Breast epithelium (tissue), 4 donors: ENCODE measurements around the gene HOXB1. TPM values are rescaled to one million over a fixed set of nuclear protein-coding genes. Genes with fewer than 3 reads are reported as not detected.

ENCODE experiments used
- DNase-seq, 2 donors: peaks; one replicate each; pipeline ENCODE4 v3.0.0-alpha.2; 2019; ENCODE audit warnings: low spot score in 2 of 2
- H3K27ac ChIP-seq, 2 donors: fragments of 200-600 bp; sonication (generic) in 1 of 2; one replicate each; pipeline ENCODE4 v1.5.1; 2016 to 2019; ENCODE audit warnings: mild to moderate bottlenecking in 1 of 2
- H3K27me3 ChIP-seq, 2 donors: fragments of 200-600 bp; sonication (generic) in 1 of 2; one replicate each; pipeline versions ENCODE4 v1.5.1 to v1.6.0; 2017 to 2019; ENCODE audit warnings: control low read depth in 1 of 2, mild to moderate bottlenecking in 1 of 2
- H3K36me3 ChIP-seq: fragments of 200-600 bp; one replicate; pipeline ENCODE4 v1.5.1; 2019
- H3K4me1 ChIP-seq, 2 donors: fragments of 200-600 bp; sonication (generic); one replicate each; pipeline ENCODE4 v1.5.1; 2016 to 2019; ENCODE audit warnings: control low read depth in 1 of 2
- H3K4me3 ChIP-seq, 3 donors: fragments of 200-600 bp; sonication (generic); 1 replicate in 2 of 3; 2 replicates in 1 of 3; pipeline ENCODE4 v1.5.1; 2016 to 2019; ENCODE audit warnings: mild to moderate bottlenecking in 3 of 3, moderate library complexity in 2 of 3
- H3K9me3 ChIP-seq, 2 donors: fragments of 200-600 bp; sonication (generic) in 1 of 2; one replicate each; pipeline ENCODE4 v1.5.1; 2016 to 2019; ENCODE audit warnings: control low read depth in 1 of 2
- CTCF ChIP-seq, 3 donors: fragments of 450-650 bp; IDR thresholded peaks; one replicate each; pipeline ENCODE4 v1.5.1; 2016 to 2017; ENCODE audit warnings: antibody characterized with exemption in 3 of 3, mild to moderate bottlenecking in 3 of 3, moderate library complexity in 3 of 3
- POLR2A ChIP-seq: fragments of 450-650 bp; IDR thresholded peaks from one replicate; pipeline ENCODE4 v1.6.1; 2016; ENCODE audit warnings: antibody characterized with exemption, mild to moderate bottlenecking, moderate library complexity
- POLR2AphosphoS5 ChIP-seq, 3 donors: sonication (generic); formaldehyde crosslinking; IDR thresholded peaks; one replicate each; pipeline ENCODE4 v1.6.1; 2017; ENCODE audit warnings: antibody characterized with exemption in 3 of 3
- intact Hi-C: fragments of 100-400 bp; cut with DNase I; formaldehyde crosslinking; loops from one replicate; pipeline ENCODE4 v1.15.1; 2023; ENCODE audit warnings: low total_unique reads
- total RNA-seq, 3 donors: library from RNA; depleted of rRNA; stranded (reverse); fragments of >200 nt; gene quantifications; one replicate each; pipeline ENCODE4 v1.1.0, GENCODE V29; 2016

The HOXB1 gene
- total RNA-seq, 3 donors from 2014 or later = not detected

- TF ChIP-seq POLR2A = no peak
- peak overlapping the region; percentile 28 to 71 for H3K27ac ChIP-seq
- DNase-seq = no peak
- H3K27me3 ChIP-seq = peaks cover 0 to 45% of the 10 kb centered on the region in 2 donors
- peaks cover 0 to 7% of the 10 kb centered on the region in 2 donors for H3K4me1 ChIP-seq
- peak overlapping the region in 2 of 3 donors; percentile 57 to 81 for H3K4me3 ChIP-seq
- intact Hi-C loops = loop anchor here (5.0 kb wide), 1 partner anchor 33 kb away; no protein-coding TSS in a partner anchor
- no peaks in the 10 kb centered on the region for H3K36me3 ChIP-seq
- no peaks in the 10 kb centered on the region for H3K9me3 ChIP-seq
Measured at GRCh38 chr17:48575066-48575582, 44.3 kb upstream of the HOXB1 start.

- Histone ChIP-seq H3K4me1 (peaks cover 0 to 7% of the 10 kb centered on the region in 2 donors), H3K27me3 (peaks cover 0 to 41% of the 10 kb centered on the region in 2 donors), H3K4me3 (peak overlapping the region in 2 of 3 donors; percentile 9 to 17), H3K9me3 (no peaks in the 10 kb centered on the region), H3K36me3 (no peaks in the 10 kb centered on the region), H3K27ac (peak overlapping the region; percentile 21 to 71)
- intact Hi-C loops = loop anchor here (5.0 kb wide), 1 partner anchor 32 kb away; no protein-coding TSS in a partner anchor
- TF ChIP-seq CTCF (IDR thresholded peaks at IDR 0.05) = no peak
- no peak for TF ChIP-seq POLR2AphosphoS5 (IDR thresholded peaks at IDR 0.05)
- TF ChIP-seq POLR2A = no peak
- DNase-seq = no peak
Measured at GRCh38 chr17:48574505-48575065, 43.8 kb upstream of the HOXB1 start.

- intact Hi-C loops = no loop called here
- no peaks in the 10 kb centered on the region for H3K9me3 ChIP-seq
- peak overlapping the region; percentile 34 to 76 for H3K27ac ChIP-seq
- H3K4me1 ChIP-seq = peaks cover 0 to 7% of the 10 kb centered on the region in 2 donors
- TF ChIP-seq POLR2A = no peak
- no peak for TF ChIP-seq CTCF (IDR thresholded peaks at IDR 0.05)
- peak overlapping the region in 1 of 3 donors; percentile 9 for H3K4me3 ChIP-seq
- peaks cover 0 to 19% of the 10 kb centered on the region in 2 donors for H3K27me3 ChIP-seq
- H3K36me3 ChIP-seq = no peaks in the 10 kb centered on the region
- DNase-seq = no peak
Measured at GRCh38 chr17:48571826-48572417, 41.1 kb upstream of the HOXB1 start.

GRCh38 chr17:48571024-48571818 is 40.4 kb upstream of the HOXB1 start:
- H3K27me3 ChIP-seq = peaks cover 0 to 15% of the 10 kb centered on the region in 2 donors
- no peaks in the 10 kb centered on the region for H3K36me3 ChIP-seq
- H3K9me3 ChIP-seq = no peaks in the 10 kb centered on the region
- peak overlapping the region; percentile 19 to 33 (median 30) for H3K4me3 ChIP-seq
- H3K4me1 ChIP-seq = peaks cover 0 to 3% of the 10 kb centered on the region in 2 donors
- DNase-seq = no peak
- H3K27ac ChIP-seq = peak overlapping the region; percentile 34 to 76
- intact Hi-C loops = no loop called here
- TF ChIP-seq CTCF (IDR thresholded peaks at IDR 0.05) = no peak

GRCh38 chr17:48570325-48571023 is 39.7 kb upstream of the HOXB1 start:
- Histone ChIP-seq H3K36me3 (no peaks in the 10 kb centered on the region), H3K4me3 (peak overlapping the region; percentile 19 to 33 (median 30)), H3K9me3 (no peaks in the 10 kb centered on the region), H3K27me3 (peaks cover 0 to 8% of the 10 kb centered on the region in 2 donors), H3K4me1 (no peaks in the 10 kb centered on the region), H3K27ac (peak overlapping the region; percentile 34 to 76)
- intact Hi-C loops = no loop called here
- no peak for TF ChIP-seq POLR2A
- no peak for TF ChIP-seq CTCF (IDR thresholded peaks at IDR 0.05)
- no peak for TF ChIP-seq POLR2AphosphoS5 (IDR thresholded peaks at IDR 0.05)
- no peak for DNase-seq
